Measurements from ENCODE around the gene USO1.
"Not testable (repeated sequence)": the region's sequence is repeated elsewhere in the genome, so short reads cannot be mapped to it uniquely, and the experiment has no call there.

USO1 gene

GRCh38 chr4:75752637-75753036 lies 28.3 kb downstream of the USO1 start:
- DNase-seq (ENCODE audit: low read depth), result no peak

- DNase-seq (ENCODE audit: low read depth), result no peak
Observed at GRCh38 chr4:75769036-75769435, 44.7 kb downstream of the USO1 start.

GRCh38 chr4:75771607-75772006 lies 47.2 kb downstream of the USO1 start:
- no peak for DNase-seq (ENCODE audit: low read depth)

GRCh38 chr4:75777589-75777988 lies 53.2 kb downstream of the USO1 start:
- no peak for DNase-seq (ENCODE audit: low read depth)

- DNase-seq (ENCODE audit: low read depth), result no peak
Observed at GRCh38 chr4:75779105-75779757, 54.9 kb downstream of the USO1 start.

GRCh38 chr4:75781305-75781704 lies 56.9 kb downstream of the USO1 start:
- DNase-seq (ENCODE audit: low read depth), result peak; percentile 15

GRCh38 chr4:75786526-75786925 lies 62.1 kb downstream of the USO1 start:
- no peak for DNase-seq (ENCODE audit: low read depth)

- no peak for DNase-seq (ENCODE audit: low read depth)
Observed at GRCh38 chr4:75786938-75787337, 62.6 kb downstream of the USO1 start.

GRCh38 chr4:75790024-75790423 lies 65.6 kb downstream of the USO1 start:
- no peak for DNase-seq (ENCODE audit: low read depth)

- peak; percentile 41 for DNase-seq (ENCODE audit: low read depth)
Observed at GRCh38 chr4:75800972-75801371, 76.6 kb downstream of the USO1 start.

- not testable (repeated sequence) for DNase-seq (ENCODE audit: low read depth)
Observed at GRCh38 chr4:75806035-75806434, 81.7 kb downstream of the USO1 start.

GRCh38 chr4:75817901-75818300 lies 93.5 kb downstream of the USO1 start:
- DNase-seq (ENCODE audit: low read depth), result no peak

GRCh38 chr4:75819121-75819520 lies 94.7 kb downstream of the USO1 start:
- no peak for DNase-seq (ENCODE audit: low read depth)

GRCh38 chr4:75820197-75820596 lies 95.8 kb downstream of the USO1 start:
- DNase-seq (ENCODE audit: low read depth), result no peak

GRCh38 chr4:75820676-75821075 lies 96.3 kb downstream of the USO1 start:
- no peak for DNase-seq (ENCODE audit: low read depth)

GRCh38 chr4:75821216-75821615 lies 96.8 kb downstream of the USO1 start:
- DNase-seq (ENCODE audit: low read depth), result no peak

- DNase-seq (ENCODE audit: low read depth), result peak; percentile 40
Observed at GRCh38 chr4:75821966-75822365, 97.6 kb downstream of the USO1 start.

GRCh38 chr4:75822416-75822815 lies 98.0 kb downstream of the USO1 start:
- DNase-seq (ENCODE audit: low read depth), result no peak

- no peak for DNase-seq (ENCODE audit: low read depth)
Observed at GRCh38 chr4:75823812-75824211, 99.4 kb downstream of the USO1 start.

- no peak for DNase-seq (ENCODE audit: low read depth)
Observed at GRCh38 chr4:75830906-75831305, 106.5 kb downstream of the USO1 start.

- DNase-seq (ENCODE audit: low read depth), result no peak
Observed at GRCh38 chr4:75831856-75832405, 107.6 kb downstream of the USO1 start.

GRCh38 chr4:75834095-75834771 lies 109.9 kb downstream of the USO1 start:
- DNase-seq (ENCODE audit: low read depth), result no peak

GRCh38 chr4:75834772-75835154 lies 110.4 kb downstream of the USO1 start:
- DNase-seq (ENCODE audit: low read depth), result no peak

Data from ELR (cell line).